ENCODE data around the gene RNF166.

Gene RNF166

DNA sequence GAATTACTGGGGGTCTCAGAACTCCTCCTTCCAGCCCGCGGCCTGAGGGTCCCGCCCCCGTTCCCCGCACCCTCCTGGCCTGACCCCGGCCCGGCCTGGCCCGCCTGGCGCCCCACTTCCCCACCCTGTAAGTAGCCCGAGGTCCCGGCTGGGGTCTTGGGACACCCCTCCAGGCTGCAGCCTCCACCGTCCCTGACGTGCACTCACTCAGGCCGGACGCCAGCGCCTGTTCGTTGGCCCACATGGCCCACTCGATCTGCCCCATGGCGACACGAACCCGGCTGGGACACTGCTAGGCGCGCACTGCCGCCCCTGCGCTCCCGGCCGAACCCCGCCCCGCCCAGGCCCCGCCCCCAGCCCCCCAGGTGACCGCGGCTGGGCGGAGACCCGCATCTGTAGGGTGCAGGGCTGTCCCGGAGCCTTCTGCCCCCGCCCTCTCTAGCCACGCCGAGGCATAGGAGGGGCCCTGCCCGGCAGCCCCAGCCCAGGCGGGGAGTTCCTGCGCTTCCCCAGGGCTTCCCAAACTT is 55.4 kb downstream of the RNF166 start, which contains the start of gene CYBA:
Gene CYBA, minus strand, starts transcription at position 305 of the 527 bp plus-strand sequence. Its CDS starts 40 bp downstream, at position 265.
- DNase-seq = peak; percentile 65

DNA sequence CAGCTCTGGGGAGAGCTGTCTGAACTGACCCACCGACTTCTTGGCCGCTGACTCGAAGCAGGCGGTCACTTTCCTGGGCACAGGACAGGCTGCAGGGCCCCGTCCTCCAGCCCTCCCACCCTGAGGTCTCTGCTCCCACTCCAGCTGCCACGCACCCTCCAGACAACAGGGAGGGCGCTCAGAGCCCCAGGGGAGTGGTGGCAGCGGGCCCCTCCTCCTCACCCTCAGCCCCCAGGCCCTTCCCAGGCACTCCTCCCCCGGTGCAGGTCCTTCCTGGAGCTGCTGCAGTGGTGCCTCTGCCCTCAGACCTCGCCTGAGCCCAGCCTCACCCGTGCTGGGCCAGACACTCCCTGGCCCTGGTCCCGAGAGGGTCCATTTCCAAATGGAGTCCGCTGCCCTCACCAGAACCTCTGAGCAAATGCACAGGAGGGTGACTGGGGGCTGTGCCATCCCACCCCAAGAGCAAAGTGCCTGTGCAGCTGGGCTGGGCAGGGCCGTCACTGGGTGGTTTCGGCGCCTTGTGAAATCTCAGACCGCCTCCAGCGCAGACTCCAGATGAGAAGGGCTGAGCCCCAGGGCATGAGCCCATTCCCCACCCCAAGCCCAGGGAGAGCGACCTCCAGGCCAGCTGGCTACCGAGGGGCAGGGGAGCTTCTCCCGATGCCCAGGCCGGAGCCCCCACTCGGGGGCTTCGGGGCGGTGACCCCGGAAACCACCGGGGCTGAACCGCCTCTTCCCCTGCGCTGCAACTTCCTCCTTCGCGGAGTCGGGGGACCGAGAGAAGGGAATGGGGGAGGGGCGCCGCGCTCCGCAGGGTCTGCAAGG is 56.1 kb downstream of the RNF166 start:
- no peak for DNase-seq

- DNase-seq = no peak
These were observed 56.8 kb downstream of the RNF166 start for GRCh38 chr16:88649195-88649923.

DNA sequence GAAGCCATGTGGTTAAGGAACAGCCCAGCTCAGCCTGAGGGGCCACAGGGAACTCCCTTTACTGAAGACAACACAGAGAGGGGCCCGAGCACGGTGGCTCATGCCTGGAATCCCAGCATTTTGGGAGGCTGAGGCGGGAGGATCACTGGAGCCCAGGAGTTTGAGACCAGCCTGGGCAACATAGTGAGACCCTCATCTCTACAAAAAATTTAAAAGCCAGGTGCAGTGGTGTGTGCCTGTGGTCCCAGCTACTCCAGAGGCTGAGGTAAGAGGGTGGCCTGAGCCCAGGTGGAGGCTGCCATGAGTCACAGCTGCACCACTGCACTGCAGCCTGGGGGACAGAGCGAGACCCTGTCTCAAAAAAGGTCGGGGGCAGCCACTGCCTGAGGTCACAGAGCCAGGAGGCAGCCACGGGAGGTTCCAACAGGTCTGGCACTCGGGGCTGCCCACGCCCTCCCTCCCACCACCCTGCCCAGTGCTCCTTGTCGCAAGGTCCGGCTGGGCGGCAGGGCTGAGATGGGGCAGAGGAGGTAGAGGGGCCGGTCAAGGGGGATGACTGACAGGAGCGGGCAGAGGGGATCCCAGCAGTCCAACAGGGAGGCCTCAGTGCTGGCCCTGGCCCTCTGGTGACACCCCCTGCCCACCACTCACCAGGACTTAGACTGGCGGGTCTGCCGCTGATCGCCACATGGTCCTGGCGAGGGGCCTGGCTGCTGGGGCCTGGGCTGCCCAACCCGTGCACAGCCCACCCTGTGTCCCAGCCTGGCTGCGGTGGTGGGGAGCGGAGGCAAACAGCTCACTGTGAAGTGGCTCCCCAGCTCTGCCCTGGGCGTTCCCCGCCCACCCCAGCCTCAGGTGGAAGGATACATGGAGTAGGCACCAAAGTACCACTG is 58.8 kb downstream of the RNF166 start:
- no peak for DNase-seq

Data from activated CD4-positive, alpha-beta T cell treated with anti-CD3 and anti-CD28 coated beads for 1 hour (primary cell).